Measurements from ENCODE around the gene OR10G7. TPM values are rescaled to one million over a fixed set of nuclear protein-coding genes. Genes with fewer than 3 reads are reported as not detected.

The OR10G7 gene
- total RNA-seq, 4 donors from 2014 or later = not detected

GRCh38 chr11:124070915-124071622 lies 29.9 kb upstream of the OR10G7 start:
- H3K9me3 ChIP-seq = no peaks in the 10 kb centered on the region
- H3K36me3 ChIP-seq = no peaks in the 10 kb centered on the region
- H3K4me1 ChIP-seq = peaks cover 5 to 24% (median 9%) of the 10 kb centered on the region in 3 donors
- WGBS, 2 donors = 4 to 11% methylated on average over 8 of the region's 8 CpGs
- no peak overlapping the region for H3K4me3 ChIP-seq
- intact Hi-C loops (cut with DNase I) = loop anchor here (5.0 kb wide), 1 partner anchor 121 kb away; no protein-coding TSS in a partner anchor
- DNase-seq = no peak
- peaks cover 0 to 69% (median 1%) of the 10 kb centered on the region in 4 donors for H3K27me3 ChIP-seq
- no peak overlapping the region for H3K27ac ChIP-seq
- TF ChIP-seq POLR2A (IDR thresholded peaks at IDR 0.05) (no peak), CTCF (IDR thresholded peaks at IDR 0.05) (peak; percentile 48 to 76 (median 60))

GRCh38 chr11:124069429-124070401 lies 28.6 kb upstream of the OR10G7 start:
- peaks cover 0 to 17% (median 4%) of the 10 kb centered on the region in 3 donors for H3K4me1 ChIP-seq
- 42 to 45% methylated on average over 17 to 21 of the region's 28 CpGs for WGBS, 2 donors
- peak overlapping the region in 2 of 4 donors; percentile 17 to 46 for H3K4me3 ChIP-seq
- no peaks in the 10 kb centered on the region for H3K36me3 ChIP-seq
- intact Hi-C loops (cut with DNase I) = loop anchor here (5.0 kb wide), 1 partner anchor 123 kb away; no protein-coding TSS in a partner anchor
- H3K27me3 ChIP-seq = peaks cover 0 to 56% (median 1%) of the 10 kb centered on the region in 4 donors
- TF ChIP-seq CTCF (IDR thresholded peaks at IDR 0.05) (peak in 4 of 6 experiments; percentile 31 to 51 (median 34)), POLR2A (IDR thresholded peaks at IDR 0.05) (no peak)
- no peak overlapping the region for H3K27ac ChIP-seq
- H3K9me3 ChIP-seq = no peaks in the 10 kb centered on the region
- no peak for DNase-seq

- TF ChIP-seq CTCF (IDR thresholded peaks at IDR 0.05) (no peak), POLR2A (IDR thresholded peaks at IDR 0.05) (no peak)
- no peaks in the 10 kb centered on the region for H3K9me3 ChIP-seq
- intact Hi-C loops (cut with DNase I) = no loop called here
- no peak overlapping the region for H3K27ac ChIP-seq
- peaks cover 0 to 56% (median 1%) of the 10 kb centered on the region in 4 donors for H3K27me3 ChIP-seq
- no peak overlapping the region for H3K4me3 ChIP-seq
- H3K36me3 ChIP-seq = no peaks in the 10 kb centered on the region
- no peak for DNase-seq
- H3K4me1 ChIP-seq = peaks cover 0 to 17% (median 4%) of the 10 kb centered on the region in 3 donors
- WGBS, 2 donors = 29 to 33% methylated on average over 4 of the region's 4 CpGs
Observed at GRCh38 chr11:124068601-124069110, 27.5 kb upstream of the OR10G7 start.

- no peak for TF ChIP-seq CTCF (IDR thresholded peaks at IDR 0.05)
- no peak for TF ChIP-seq POLR2A (IDR thresholded peaks at IDR 0.05)
- intact Hi-C loops (cut with DNase I) = no loop called here
- no peaks in the 10 kb centered on the region for H3K4me1 ChIP-seq
- no peaks in the 10 kb centered on the region for H3K27me3 ChIP-seq
- no peaks in the 10 kb centered on the region for H3K9me3 ChIP-seq
- no peak overlapping the region for H3K27ac ChIP-seq
- DNase-seq = no peak
- WGBS, 2 donors = 79 to 83% methylated on average over 3 of the region's 3 CpGs
- no peak overlapping the region for H3K4me3 ChIP-seq
- H3K36me3 ChIP-seq = no peaks in the 10 kb centered on the region
Observed at GRCh38 chr11:124052966-124053365, 11.8 kb upstream of the OR10G7 start.
